Body of pancreas (tissue), 4 donors: ENCODE data around the gene CARD16. TPM values are rescaled to one million over a fixed set of nuclear protein-coding genes. Genes with fewer than 3 reads are reported as not detected.
A peak's percentile ranks its signal among the peaks of the same experiment; 100 is the strongest.

Experiments
- ATAC-seq: fragments of 150-250 bp; one replicate; pipeline ENCODE4 v1.9.1; 2016
- DNase-seq, 4 donors: peaks; one replicate each; pipeline ENCODE4 v3.0.0-alpha.2; 2019
- H3K27ac ChIP-seq, 4 donors: fragments of 200-600 bp; sonication (generic); 1 replicate in 3 of 4; 2 replicates in 1 of 4; pipeline versions ENCODE4 v1.5.1 to v1.6.1; 2016 to 2019; ENCODE audit warnings: mild to moderate bottlenecking in 1 of 4, mixed read lengths in 1 of 4, moderate library complexity in 1 of 4
- H3K27me3 ChIP-seq, 2 donors: fragments of 200-600 bp; sonication (generic); one replicate each; pipeline ENCODE4 v1.6.0; 2016; ENCODE audit warnings: mild to moderate bottlenecking in 1 of 2
- H3K36me3 ChIP-seq, 2 donors: fragments of 200-600 bp; sonication (generic); replicated peaks in 1 of 2; 2 replicates each; pipeline ENCODE4 v1.5.1; 2016; ENCODE audit warnings: low read depth in 2 of 2; ENCODE audit not compliant: insufficient read depth in 1 of 2
- H3K4me1 ChIP-seq: fragments of 200-600 bp; sonication (generic); one replicate; pipeline ENCODE4 v1.6.0; 2016
- H3K4me3 ChIP-seq, 2 donors: fragments of 200-600 bp; sonication (generic); 1 replicate in 1 of 2; 2 replicates in 1 of 2; pipeline ENCODE4 v1.5.1; 2016 to 2019
- H3K9me3 ChIP-seq, 3 donors: fragments of 200-600 bp; sonication (generic); 1 replicate in 2 of 3; 2 replicates in 1 of 3; pipeline ENCODE4 v1.5.1; 2016
- CTCF ChIP-seq, 7 experiments: fragments of 450-650 bp in 4 of 7; fragments of 200-600 bp in 3 of 7; sonication (generic) in 3 of 7; IDR thresholded peaks; one replicate each; pipeline ENCODE4 v1.5.1; 2016 to 2019; ENCODE audit warnings: antibody characterized with exemption in 7 of 7
- POLR2A ChIP-seq, 3 donors: fragments of 450-650 bp; IDR thresholded peaks; one replicate each; pipeline ENCODE4 v1.6.1; 2016; ENCODE audit warnings: antibody characterized with exemption in 3 of 3, mild to moderate bottlenecking in 2 of 3
- WGBS, 2 donors: methylation state at CpG; one replicate each; pipeline ENCODE4 v1.1.5; 2017; 5-methylcytosine and 5-hydroxymethylcytosine counted together
- intact Hi-C: fragments of 100-400 bp; cut with DNase I; formaldehyde crosslinking; loops from one replicate; pipeline ENCODE4 v1.15.1; 2023
- total RNA-seq, 2 donors: library from RNA; depleted of rRNA; stranded (reverse); fragments of >200 nt; gene quantifications; one replicate each; pipeline ENCODE4 v1.1.0, GENCODE V29; 2016

The CARD16 gene
- total RNA-seq, 2 donors from 2014 or later: 4.0 to 6.0 TPM

GRCh38 chr11:105005451-105005845 lies 39.7 kb downstream of the CARD16 start:
- no peak overlapping the region for H3K4me3 ChIP-seq
- no peaks in the 10 kb centered on the region for H3K27me3 ChIP-seq
- ATAC-seq: no peak
- intact Hi-C loops: no loop called here
- TF ChIP-seq POLR2A (IDR thresholded peaks at IDR 0.05) (no peak), CTCF (IDR thresholded peaks at IDR 0.05) (no peak)
- H3K4me1 ChIP-seq: no peaks in the 10 kb centered on the region
- H3K36me3 ChIP-seq: no peaks in the 10 kb centered on the region
- no peaks in the 10 kb centered on the region for H3K9me3 ChIP-seq
- WGBS, 2 donors: 63 to 66% methylated on average over 3 of the region's 3 CpGs
- no peak for DNase-seq
- H3K27ac ChIP-seq: no peak overlapping the region

GRCh38 chr11:105004021-105004420 lies 41.1 kb downstream of the CARD16 start:
- Histone ChIP-seq H3K27me3 (no peaks in the 10 kb centered on the region), H3K36me3 (no peaks in the 10 kb centered on the region), H3K27ac (no peak overlapping the region), H3K4me3 (no peak overlapping the region), H3K9me3 (no peaks in the 10 kb centered on the region), H3K4me1 (no peaks in the 10 kb centered on the region)
- no peak for TF ChIP-seq CTCF (IDR thresholded peaks at IDR 0.05)
- TF ChIP-seq POLR2A (IDR thresholded peaks at IDR 0.05): no peak
- DNase-seq (no peak), ATAC-seq (no peak)
- 43 to 47% methylated on average over 3 of the region's 3 CpGs for WGBS, 2 donors
- intact Hi-C loops: no loop called here

- no peak for DNase-seq
- Histone ChIP-seq H3K36me3 (no peaks in the 10 kb centered on the region), H3K27ac (no peak overlapping the region), H3K27me3 (no peaks in the 10 kb centered on the region), H3K9me3 (no peaks in the 10 kb centered on the region), H3K4me1 (no peaks in the 10 kb centered on the region), H3K4me3 (no peak overlapping the region)
- TF ChIP-seq CTCF (IDR thresholded peaks at IDR 0.05) (no peak), POLR2A (IDR thresholded peaks at IDR 0.05) (no peak)
- ATAC-seq: no peak
- 72 to 75% methylated on average over 2 of the region's 2 CpGs for WGBS, 2 donors
- intact Hi-C loops: no loop called here
Observed at GRCh38 chr11:105003151-105003550, 42.0 kb downstream of the CARD16 start.

GRCh38 chr11:105000797-105001196 lies 44.3 kb downstream of the CARD16 start:
- Histone ChIP-seq H3K27ac (no peak overlapping the region), H3K4me1 (no peaks in the 10 kb centered on the region), H3K36me3 (no peaks in the 10 kb centered on the region), H3K4me3 (no peak overlapping the region), H3K9me3 (no peaks in the 10 kb centered on the region), H3K27me3 (no peaks in the 10 kb centered on the region)
- TF ChIP-seq POLR2A (IDR thresholded peaks at IDR 0.05) (no peak), CTCF (IDR thresholded peaks at IDR 0.05) (peak in 6 of 7 experiments; percentile 17 to 54 (median 32))
- peak in 2 of 4 donors; percentile 9 to 26 for DNase-seq
- intact Hi-C loops: no loop called here
- peak; percentile 18 for ATAC-seq
- 75 to 76% methylated on average over 7 of the region's 7 CpGs for WGBS, 2 donors

- H3K9me3 ChIP-seq: no peaks in the 10 kb centered on the region
- ATAC-seq (no peak), DNase-seq (no peak)
- no peaks in the 10 kb centered on the region for H3K36me3 ChIP-seq
- no peaks in the 10 kb centered on the region for H3K27me3 ChIP-seq
- TF ChIP-seq POLR2A (IDR thresholded peaks at IDR 0.05) (no peak), CTCF (IDR thresholded peaks at IDR 0.05) (no peak)
- H3K4me3 ChIP-seq: no peak overlapping the region
- intact Hi-C loops: no loop called here
- no peaks in the 10 kb centered on the region for H3K4me1 ChIP-seq
- WGBS, 2 donors: 82 to 83% methylated on average over 5 of the region's 5 CpGs
- H3K27ac ChIP-seq: no peak overlapping the region
Observed at GRCh38 chr11:105000167-105000566, 45.0 kb downstream of the CARD16 start.
